GM18870 (cell line): ENCODE results near the gene SPATA2L.
A peak's percentile ranks its signal among the peaks of the same experiment; 100 is the strongest.

Source experiments
- ATAC-seq: cut with Tn5 transposase; IDR thresholded peaks from one replicate; pipeline ENCODE4 v1.9.1; 2021; ENCODE audit warnings: moderate library complexity; ENCODE audit not compliant: unreplicated experiment

Gene SPATA2L

GRCh38 chr16:89701425-89702406 lies at the start of gene SPATA2L:
Gene SPATA2L, minus strand, starts transcription at chr16:89701705. Its CDS starts 473 bp downstream, at chr16:89701232.
- ATAC-seq = peak; percentile 64

- ATAC-seq = no peak
These were observed 48.1 kb upstream of the SPATA2L start for GRCh38 chr16:89749637-89750036.

- ATAC-seq = no peak
These were observed 47.4 kb upstream of the SPATA2L start for GRCh38 chr16:89748921-89749320.

- ATAC-seq = no peak
These were observed 46.6 kb upstream of the SPATA2L start for GRCh38 chr16:89748076-89748475.

- no peak for ATAC-seq
These were observed 44.5 kb upstream of the SPATA2L start for GRCh38 chr16:89746043-89746442.

GRCh38 chr16:89744813-89745212 lies 43.3 kb upstream of the SPATA2L start:
- no peak for ATAC-seq

GRCh38 chr16:89742948-89743347 lies 41.4 kb upstream of the SPATA2L start:
- ATAC-seq = no peak

- no peak for ATAC-seq
These were observed 40.0 kb upstream of the SPATA2L start for GRCh38 chr16:89741342-89742014.

- no peak for ATAC-seq
These were observed 37.9 kb upstream of the SPATA2L start for GRCh38 chr16:89739383-89739782.

- no peak for ATAC-seq
These were observed 37.2 kb upstream of the SPATA2L start for GRCh38 chr16:89738538-89739317.

GRCh38 chr16:89738072-89738377 lies 36.5 kb upstream of the SPATA2L start:
- no peak for ATAC-seq

- no peak for ATAC-seq
These were observed 36.0 kb upstream of the SPATA2L start for GRCh38 chr16:89737341-89738071.

GRCh38 chr16:89736554-89736953 lies 35.0 kb upstream of the SPATA2L start:
- ATAC-seq = no peak

GRCh38 chr16:89733792-89734191 lies 32.3 kb upstream of the SPATA2L start:
- no peak for ATAC-seq

- ATAC-seq = no peak
These were observed 31.8 kb upstream of the SPATA2L start for GRCh38 chr16:89733322-89733721.

- no peak for ATAC-seq
These were observed 31.4 kb upstream of the SPATA2L start for GRCh38 chr16:89732918-89733242.

- ATAC-seq = no peak
These were observed 30.8 kb upstream of the SPATA2L start for GRCh38 chr16:89732142-89732917.

GRCh38 chr16:89730610-89731234 lies 29.2 kb upstream of the SPATA2L start:
- ATAC-seq = no peak

- no peak for ATAC-seq
These were observed 28.5 kb upstream of the SPATA2L start for GRCh38 chr16:89729863-89730593.
